Stimulated activated CD4-positive, alpha-beta T cell treated with anti-CD3 and anti-CD28 coated beads, TNF-alpha, amount 100 ng/mL, for 4 hours (primary cell): ENCODE measurements around the gene ROGDI.

ENCODE experiments used
- DNase-seq, 3 experiments: peaks; one replicate each; pipeline ENCODE4 v3.0.0-alpha.2; 2020; ENCODE audit warnings: low read depth in 3 of 3

The ROGDI gene

GRCh38 chr16:4814046-4814445, 11.6 kb upstream of the ROGDI start:
- DNase-seq, result no peak

GRCh38 chr16:4813251-4814003, 11.0 kb upstream of the ROGDI start:
- no peak for DNase-seq

GRCh38 chr16:4811773-4812172, 9.3 kb upstream of the ROGDI start:
- DNase-seq, result no peak

DNA sequence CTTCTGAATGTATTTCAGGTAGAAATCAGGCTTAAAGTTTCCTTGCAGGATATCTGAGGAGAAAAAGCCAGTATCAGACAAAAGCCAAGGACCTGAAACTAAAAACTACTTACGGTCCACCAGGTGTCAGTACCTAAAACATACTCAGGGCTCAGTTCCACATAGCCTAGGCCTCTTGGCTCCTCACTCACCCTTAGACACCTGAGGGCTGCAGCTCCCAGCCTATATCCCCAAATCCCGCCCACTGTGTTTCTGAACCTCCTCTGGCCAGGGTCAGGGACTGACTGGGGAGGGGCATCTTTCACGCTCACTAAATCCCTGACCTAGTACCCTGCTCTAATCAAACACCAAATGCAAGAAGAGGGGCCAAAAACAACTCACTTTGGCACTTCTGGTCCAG, 8.8 kb upstream of the ROGDI start:
- no peak for DNase-seq

DNA sequence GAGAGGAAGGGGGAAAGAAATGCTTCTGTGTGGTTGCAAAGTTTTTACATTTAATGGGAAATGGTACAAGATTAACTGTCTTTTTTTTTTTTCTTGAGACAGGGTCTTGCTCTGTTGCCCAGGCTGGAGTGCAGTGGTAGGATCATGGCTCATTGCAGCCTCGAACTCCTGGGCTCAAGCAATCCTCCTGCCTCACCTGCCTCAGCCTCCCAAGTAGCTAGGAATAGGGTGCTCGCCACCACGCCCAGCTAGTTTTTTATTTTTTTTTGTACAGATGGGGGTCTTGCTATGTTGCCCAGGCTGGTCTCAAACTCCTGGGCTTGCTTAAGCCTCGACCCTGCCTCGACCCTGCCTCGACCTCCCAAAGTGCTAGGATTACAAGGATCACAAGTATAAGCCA, 3.8 kb upstream of the ROGDI start:
- DNase-seq, result no peak

GRCh38 chr16:4805231-4805630, 2.8 kb upstream of the ROGDI start:
- DNase-seq, result no peak

GRCh38 chr16:4803898-4804762, 1.7 kb upstream of the ROGDI start:
- no peak for DNase-seq

- no peak for DNase-seq
Observed at GRCh38 chr16:4803401-4803844, 990 bp upstream of the ROGDI start.

DNA sequence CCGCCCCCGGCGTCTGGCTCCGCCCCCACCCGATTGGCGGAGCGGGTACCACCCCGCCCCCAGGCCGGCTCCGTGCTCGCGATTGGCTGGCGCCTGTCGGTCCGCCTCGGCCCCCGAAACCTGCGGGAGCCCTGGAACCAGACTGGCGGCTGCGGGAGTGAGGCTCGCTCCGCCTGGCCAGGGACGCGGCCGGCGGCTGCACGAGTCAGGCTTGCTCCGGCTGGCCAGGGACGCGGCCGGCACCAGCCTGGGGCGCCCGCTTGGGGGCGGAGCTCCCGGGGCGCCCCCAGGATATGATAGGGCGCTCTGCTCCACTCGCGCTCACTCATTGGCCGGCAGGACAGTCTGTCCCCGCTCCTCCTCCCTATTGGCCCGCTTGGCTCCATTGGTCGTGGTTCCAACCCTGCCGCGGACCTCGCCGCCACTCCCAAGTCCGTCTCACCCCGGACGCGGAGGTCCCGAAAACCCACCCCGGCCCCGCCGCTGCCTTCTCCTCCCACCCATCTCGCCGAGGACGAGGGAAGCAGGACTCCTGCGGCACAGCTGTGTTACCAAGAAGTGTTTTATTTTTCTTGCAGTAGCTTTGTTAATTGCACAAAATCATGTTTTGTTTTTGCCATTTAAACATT, 340 bp upstream of the ROGDI start:
- DNase-seq, result peak; percentile 75 to 92 (median 82)

- no peak for DNase-seq
Observed at GRCh38 chr16:4801051-4801961, 1.1 kb downstream of the ROGDI start.

- DNase-seq, result no peak
Observed at GRCh38 chr16:4800290-4801041, 2.0 kb downstream of the ROGDI start.

DNA sequence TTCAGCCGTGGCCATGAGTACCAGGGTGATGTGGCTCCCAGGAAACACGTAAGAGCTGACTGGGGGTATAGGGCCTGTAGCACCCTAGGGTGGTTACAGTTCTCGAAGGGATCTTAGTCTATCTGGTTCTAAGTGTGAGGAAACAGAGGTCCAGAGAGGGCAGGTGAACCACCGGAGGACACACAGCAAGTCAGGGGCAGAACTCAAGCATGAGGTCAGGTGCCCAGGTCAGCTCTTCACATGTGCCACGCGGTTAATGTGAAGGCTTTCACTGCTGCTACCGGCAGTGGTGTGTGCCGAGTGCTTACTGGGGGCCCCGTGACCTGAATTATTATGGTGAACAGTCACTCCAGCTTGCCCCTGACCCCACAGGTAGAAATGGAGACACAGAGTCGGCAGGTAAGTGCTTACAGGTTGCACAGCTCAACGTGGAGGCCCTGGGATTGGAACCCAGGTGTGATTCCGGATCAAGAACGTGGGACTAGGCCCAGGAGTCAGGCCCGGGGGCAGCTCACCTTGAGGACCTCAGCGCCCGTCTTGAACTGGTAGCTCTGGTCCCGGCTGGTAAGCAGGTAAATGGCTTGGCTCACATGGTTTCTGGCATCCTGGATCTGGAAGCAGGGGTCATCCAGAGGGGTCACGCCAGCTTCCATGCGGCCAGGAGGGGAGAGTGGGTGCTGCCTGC, 3.1 kb downstream of the ROGDI start:
- DNase-seq, result no peak

GRCh38 chr16:4798456-4798855, 4.0 kb downstream of the ROGDI start:
- no peak for DNase-seq

GRCh38 chr16:4797805-4798252, 4.6 kb downstream of the ROGDI start:
- no peak for DNase-seq

- DNase-seq, result no peak
Observed at GRCh38 chr16:4796982-4797804, 5.2 kb downstream of the ROGDI start.

GRCh38 chr16:4795828-4796572, 6.4 kb downstream of the ROGDI start:
- no peak for DNase-seq

- no peak for DNase-seq
Observed at GRCh38 chr16:4795181-4795827, 7.1 kb downstream of the ROGDI start, which contains the start of gene SMIM22. Gene SMIM22, plus strand, starts transcription at chr16:4795369. Its CDS starts 366 bp downstream, at chr16:4795735.
